Measurements from ENCODE around the gene GALNT15.

- TF ChIP-seq CTCF (IDR thresholded peaks at IDR 0.05; ENCODE audit: borderline replicate concordance, extremely low read depth, low read length, poor library complexity, severe bottlenecking) (no peak), EZH2 (IDR thresholded peaks at IDR 0.05; ENCODE audit: borderline replicate concordance, low read depth, low read length, severe bottlenecking) (no peak)
Observed at GRCh38 chr3:16249886-16250285, 75.4 kb downstream of the GALNT15 start.
